Left kidney (tissue), 8 donors: Measurements from ENCODE around the gene CWC22. TPM values are rescaled to one million over a fixed set of nuclear protein-coding genes. Genes with fewer than 3 reads are reported as not detected.
A peak's percentile ranks its signal among the peaks of the same experiment; 100 is the strongest.
"Not testable (repeated sequence)": the region's sequence is repeated elsewhere in the genome, so short reads cannot be mapped to it uniquely, and the experiment has no call there.

Experiments
- DNase-seq: peaks from one replicate; pipeline ENCODE4 v3.0.0-alpha.2; 2013
- long read RNA-seq, 8 donors: transcript quantifications; one replicate each; lab custom pipeline, GENCODE V29; 2026
- polyA plus RNA-seq: library from polyadenylated mRNA; unstranded; fragments of 120-200 nt; gene quantifications from one replicate; pipeline ENCODE4 v1.2.1, GENCODE V29; 2013; ENCODE audit not compliant: insufficient read length

Gene CWC22
- polyA plus RNA-seq, result 42.4 TPM
- long read RNA-seq, donor 1, partial matches to known transcripts, result 15 of 15 reads
- long read RNA-seq, donor 1, other reads (novel, unspliced or antisense), result 0 of 15 reads
- long read RNA-seq, donor 2, partial matches to known transcripts, result 18 of 19 reads
- long read RNA-seq, donor 2, other reads (novel, unspliced or antisense), result 0 of 19 reads
- long read RNA-seq, donor 3, partial matches to known transcripts, result 18 of 21 reads
- long read RNA-seq, donor 3, other reads (novel, unspliced or antisense), result 0 of 21 reads
- long read RNA-seq, donor 4, result 0 reads
- long read RNA-seq, donor 5, transcript CWC22-201 (20 exons, 2,392 nt), result major isoform, 5 of 24 reads
- long read RNA-seq, donor 5, partial matches to known transcripts, result 19 of 24 reads
- long read RNA-seq, donor 5, other reads (novel, unspliced or antisense), result 0 of 24 reads
- long read RNA-seq, donor 6, partial matches to known transcripts, result 14 of 14 reads
- long read RNA-seq, donor 6, other reads (novel, unspliced or antisense), result 0 of 14 reads
- long read RNA-seq, donor 7, transcript CWC22-201 (20 exons, 2,392 nt), result major isoform, 6 of 40 reads
- long read RNA-seq, donor 7, partial matches to known transcripts, result 34 of 40 reads
- long read RNA-seq, donor 7, other reads (novel, unspliced or antisense), result 0 of 40 reads
- long read RNA-seq, donor 8, partial matches to known transcripts, result 0 of 1 reads
- long read RNA-seq, donor 8, other reads (novel, unspliced or antisense), result 0 of 1 reads

GRCh38 chr2:180006781-180007579 is at the start of gene CWC22:
Gene CWC22, minus strand, starts transcription at chr2:180007297. Its CDS starts 13,956 bp downstream, at chr2:179993341.
- DNase-seq, result peak; percentile 95

- DNase-seq, result no peak
These were observed 49.4 kb upstream of the CWC22 start for GRCh38 chr2:180056367-180057118.

- DNase-seq, result not testable (repeated sequence)
These were observed 47.5 kb upstream of the CWC22 start for GRCh38 chr2:180054576-180054975.

- no peak for DNase-seq
These were observed 43.1 kb upstream of the CWC22 start for GRCh38 chr2:180050246-180050645.

GRCh38 chr2:180048251-180048650 is 41.2 kb upstream of the CWC22 start:
- no peak for DNase-seq

- DNase-seq, result no peak
These were observed 39.7 kb upstream of the CWC22 start for GRCh38 chr2:180046776-180047175.

- no peak for DNase-seq
These were observed 39.1 kb upstream of the CWC22 start for GRCh38 chr2:180046202-180046601.

GRCh38 chr2:180040146-180040925 is 33.2 kb upstream of the CWC22 start:
- no peak for DNase-seq

GRCh38 chr2:180038997-180039396 is 31.9 kb upstream of the CWC22 start:
- no peak for DNase-seq

- peak; percentile 53 for DNase-seq
These were observed 27.1 kb upstream of the CWC22 start for GRCh38 chr2:180033993-180034894.

GRCh38 chr2:180029575-180029974 is 22.5 kb upstream of the CWC22 start:
- no peak for DNase-seq

GRCh38 chr2:180021850-180022249 is 14.8 kb upstream of the CWC22 start:
- no peak for DNase-seq

GRCh38 chr2:180017784-180018183 is 10.7 kb upstream of the CWC22 start:
- no peak for DNase-seq

GRCh38 chr2:180016937-180017336 is 9.8 kb upstream of the CWC22 start:
- DNase-seq, result no peak

- no peak for DNase-seq
These were observed 9.0 kb upstream of the CWC22 start for GRCh38 chr2:180015951-180016709.

- no peak for DNase-seq
These were observed 5.4 kb upstream of the CWC22 start for GRCh38 chr2:180012523-180012922.

GRCh38 chr2:180010701-180011100 is 3.6 kb upstream of the CWC22 start:
- no peak for DNase-seq

- DNase-seq, result no peak
These were observed 866 bp downstream of the CWC22 start for GRCh38 chr2:180006231-180006630.

GRCh38 chr2:180005465-180005864 is 1.6 kb downstream of the CWC22 start:
- DNase-seq, result not testable (repeated sequence)
